Suprapubic skin (tissue), 4 donors: ENCODE data around the gene CPD. TPM values are rescaled to one million over a fixed set of nuclear protein-coding genes. Genes with fewer than 3 reads are reported as not detected.
"Not testable (repeated sequence)": the region's sequence is repeated elsewhere in the genome, so short reads cannot be mapped to it uniquely, and the experiment has no call there.

ENCODE experiments used
- DNase-seq, 2 donors: peaks; one replicate each; pipeline ENCODE4 v3.0.0-alpha.2; 2019; ENCODE audit warnings: low spot score in 2 of 2
- H3K27ac ChIP-seq: fragments of 200-600 bp; sonication (generic); one replicate; pipeline ENCODE4 v1.5.1; 2019
- H3K27me3 ChIP-seq: fragments of 200-600 bp; sonication (generic); one replicate; pipeline ENCODE4 v1.5.1; 2019
- H3K36me3 ChIP-seq: fragments of 200-600 bp; sonication (generic); one replicate; pipeline ENCODE4 v1.5.1; 2019
- H3K4me1 ChIP-seq: fragments of 200-600 bp; sonication (generic); one replicate; pipeline ENCODE4 v1.5.1; 2019
- H3K4me3 ChIP-seq: fragments of 200-600 bp; sonication (generic); one replicate; pipeline ENCODE4 v1.5.1; 2019; ENCODE audit warnings: mild to moderate bottlenecking
- H3K9me3 ChIP-seq: fragments of 200-600 bp; sonication (generic); one replicate; pipeline ENCODE4 v1.5.1; 2019
- CTCF ChIP-seq, 2 donors: fragments of 200-600 bp in 1 of 2; fragments of 450-650 bp in 1 of 2; sonication (generic) in 1 of 2; IDR thresholded peaks; one replicate each; pipeline ENCODE4 v1.5.1; 2016 to 2019; ENCODE audit warnings: antibody characterized with exemption in 2 of 2, mild to moderate bottlenecking in 1 of 2, moderate library complexity in 1 of 2
- EP300 ChIP-seq: sonication (generic); formaldehyde crosslinking; IDR thresholded peaks from one replicate; pipeline ENCODE4 v1.6.1; 2017; ENCODE audit warnings: antibody characterized with exemption
- POLR2A ChIP-seq, 2 donors: fragments of 450-650 bp; IDR thresholded peaks; one replicate each; pipeline ENCODE4 v1.6.1; 2017; ENCODE audit warnings: antibody characterized with exemption in 2 of 2, mild to moderate bottlenecking in 2 of 2, moderate library complexity in 2 of 2
- POLR2AphosphoS5 ChIP-seq, 3 donors: sonication (generic); formaldehyde crosslinking; IDR thresholded peaks; one replicate each; pipeline ENCODE4 v1.6.1; 2017; ENCODE audit warnings: antibody characterized with exemption in 3 of 3
- WGBS: methylation state at CpG from one replicate; pipeline ENCODE4 v1.1.5; 2018; 5-methylcytosine and 5-hydroxymethylcytosine counted together
- total RNA-seq, 4 donors: library from RNA; depleted of rRNA; stranded (reverse); fragments of >200 nt; gene quantifications; one replicate each; pipeline ENCODE4 v1.1.0, GENCODE V29; 2016

The CPD gene
- total RNA-seq, 4 donors from 2014 or later: 38.9 to 60.5 (median 49.4) TPM

GRCh38 chr17:30449480-30449879, 70.8 kb downstream of the CPD start:
- Histone ChIP-seq H3K4me1 (peaks cover 3% of the 10 kb centered on the region), H3K4me3 (no peak overlapping the region), H3K36me3 (peaks cover 41% of the 10 kb centered on the region), H3K27ac (no peak overlapping the region), H3K27me3 (no peaks in the 10 kb centered on the region), H3K9me3 (no peaks in the 10 kb centered on the region)
- no peak for TF ChIP-seq POLR2AphosphoS5 (IDR thresholded peaks at IDR 0.05)
- no peak for TF ChIP-seq EP300
- TF ChIP-seq POLR2A (IDR thresholded peaks at IDR 0.05): no peak
- no peak for TF ChIP-seq CTCF (IDR thresholded peaks at IDR 0.05)
- no peak for DNase-seq
- WGBS: 53% methylated on average over 4 of the region's 4 CpGs

- peaks cover 3% of the 10 kb centered on the region for H3K4me1 ChIP-seq
- no peak overlapping the region for H3K27ac ChIP-seq
- no peaks in the 10 kb centered on the region for H3K9me3 ChIP-seq
- DNase-seq: no peak
- TF ChIP-seq EP300 (no peak), POLR2A (IDR thresholded peaks at IDR 0.05) (no peak), CTCF (IDR thresholded peaks at IDR 0.05) (no peak), POLR2AphosphoS5 (IDR thresholded peaks at IDR 0.05) (no peak)
- WGBS: 94% methylated on average over 12 of the region's 12 CpGs
- no peak overlapping the region for H3K4me3 ChIP-seq
- H3K27me3 ChIP-seq: no peaks in the 10 kb centered on the region
- peaks cover 43% of the 10 kb centered on the region for H3K36me3 ChIP-seq
Measured at GRCh38 chr17:30450125-30451027, 71.6 kb downstream of the CPD start.

- 84% methylated on average over 4 of the region's 4 CpGs for WGBS
- no peak for TF ChIP-seq POLR2AphosphoS5 (IDR thresholded peaks at IDR 0.05)
- TF ChIP-seq EP300: no peak
- no peak for TF ChIP-seq CTCF (IDR thresholded peaks at IDR 0.05)
- TF ChIP-seq POLR2A (IDR thresholded peaks at IDR 0.05): no peak
- peaks cover 55% of the 10 kb centered on the region for H3K36me3 ChIP-seq
Measured at GRCh38 chr17:30454635-30455034, 75.9 kb downstream of the CPD start.

GRCh38 chr17:30458371-30458770, 79.6 kb downstream of the CPD start:
- no peaks in the 10 kb centered on the region for H3K9me3 ChIP-seq
- no peak overlapping the region for H3K27ac ChIP-seq
- no peak for TF ChIP-seq CTCF (IDR thresholded peaks at IDR 0.05)
- TF ChIP-seq POLR2AphosphoS5 (IDR thresholded peaks at IDR 0.05): no peak
- TF ChIP-seq POLR2A (IDR thresholded peaks at IDR 0.05): no peak
- TF ChIP-seq EP300: no peak
- H3K27me3 ChIP-seq: no peaks in the 10 kb centered on the region
- no peak overlapping the region for H3K4me3 ChIP-seq
- H3K36me3 ChIP-seq: peaks cover 59% of the 10 kb centered on the region
- WGBS: 96% methylated on average over 6 of the region's 6 CpGs
- H3K4me1 ChIP-seq: no peaks in the 10 kb centered on the region
- no peak for DNase-seq

More at GRCh38 chr17:30454635-30455034, 75.9 kb downstream of the CPD start:
- H3K4me1 ChIP-seq: peaks cover 1% of the 10 kb centered on the region
- no peak for DNase-seq
- H3K27ac ChIP-seq: no peak overlapping the region
- H3K4me3 ChIP-seq: no peak overlapping the region
- H3K9me3 ChIP-seq: no peaks in the 10 kb centered on the region
- H3K27me3 ChIP-seq: no peaks in the 10 kb centered on the region

GRCh38 chr17:30458797-30459413, 80.2 kb downstream of the CPD start:
- H3K9me3 ChIP-seq, H3K4me3 ChIP-seq, H3K27me3 ChIP-seq, H3K27ac ChIP-seq, DNase-seq, H3K4me1 ChIP-seq: not testable (repeated sequence)
- 84% methylated on average over 5 of the region's 5 CpGs for whole genome bisulfite sequencing
- peaks cover 59% of the 10 kb centered on the region for H3K36me3 ChIP-seq
